Measurements from ENCODE around the gene LRMDA.
A peak's percentile ranks its signal among the peaks of the same experiment; 100 is the strongest.

DNA sequence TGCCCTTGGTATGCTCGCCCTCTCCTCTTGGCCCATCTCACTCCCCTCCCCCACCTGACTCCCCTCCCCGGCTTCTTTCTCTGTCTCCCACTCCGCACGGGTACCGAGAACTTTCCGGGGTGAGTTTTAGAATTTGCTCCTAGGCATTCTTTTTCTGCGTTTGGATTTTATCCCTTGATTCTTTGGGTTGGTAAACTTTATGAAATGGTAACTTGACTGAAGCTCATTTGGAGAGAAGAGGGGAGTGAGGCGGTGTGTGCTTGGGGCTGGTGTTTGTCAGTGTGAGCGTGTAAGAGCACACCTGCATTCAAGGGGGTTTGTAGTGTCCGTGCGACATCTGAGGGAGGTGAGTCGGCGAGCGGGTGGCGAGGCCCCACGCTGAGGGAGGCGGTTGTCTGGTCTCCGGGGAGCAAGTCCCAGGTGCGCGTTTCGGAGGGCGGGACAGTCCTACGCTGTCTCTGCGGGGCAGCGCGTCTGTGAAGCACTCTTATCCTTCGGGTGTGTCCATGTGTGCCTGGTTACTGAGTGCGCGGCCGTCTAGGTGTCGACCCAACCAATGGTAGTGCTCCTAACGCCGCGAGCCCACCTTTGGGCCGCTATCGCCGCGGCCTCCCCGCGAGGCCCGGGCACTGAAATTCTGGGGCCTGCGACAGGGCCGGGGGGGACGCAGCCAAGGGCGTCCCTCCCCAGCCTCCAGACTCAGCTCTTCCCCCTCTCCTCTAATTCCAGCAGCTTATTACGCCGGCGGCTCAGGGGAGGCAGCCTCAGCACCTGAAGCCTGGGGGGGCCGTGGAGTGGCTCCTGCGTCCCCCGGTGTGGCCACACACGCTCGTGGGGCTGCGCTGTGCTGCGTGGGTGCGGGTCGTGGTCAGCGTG, 27.2 kb upstream of the LRMDA start:
- TF ChIP-seq, protein P1, sequence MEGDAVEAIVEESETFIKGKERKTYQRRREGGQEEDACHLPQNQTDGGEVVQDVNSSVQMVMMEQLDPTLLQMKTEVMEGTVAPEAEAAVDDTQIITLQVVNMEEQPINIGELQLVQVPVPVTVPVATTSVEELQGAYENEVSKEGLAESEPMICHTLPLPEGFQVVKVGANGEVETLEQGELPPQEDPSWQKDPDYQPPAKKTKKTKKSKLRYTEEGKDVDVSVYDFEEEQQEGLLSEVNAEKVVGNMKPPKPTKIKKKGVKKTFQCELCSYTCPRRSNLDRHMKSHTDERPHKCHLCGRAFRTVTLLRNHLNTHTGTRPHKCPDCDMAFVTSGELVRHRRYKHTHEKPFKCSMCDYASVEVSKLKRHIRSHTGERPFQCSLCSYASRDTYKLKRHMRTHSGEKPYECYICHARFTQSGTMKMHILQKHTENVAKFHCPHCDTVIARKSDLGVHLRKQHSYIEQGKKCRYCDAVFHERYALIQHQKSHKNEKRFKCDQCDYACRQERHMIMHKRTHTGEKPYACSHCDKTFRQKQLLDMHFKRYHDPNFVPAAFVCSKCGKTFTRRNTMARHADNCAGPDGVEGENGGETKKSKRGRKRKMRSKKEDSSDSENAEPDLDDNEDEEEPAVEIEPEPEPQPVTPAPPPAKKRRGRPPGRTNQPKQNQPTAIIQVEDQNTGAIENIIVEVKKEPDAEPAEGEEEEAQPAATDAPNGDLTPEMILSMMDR (IDR thresholded peaks at IDR 0.05), result no peak
- TF ChIP-seq POLR2A (IDR thresholded peaks at IDR 0.05), result peak; percentile 22 to 54 (median 47)

All from body of pancreas (tissue), 4 donors.